Stomach (tissue), 4 donors: ENCODE results near the gene DIPK1C.

Experiments used
- POLR2A ChIP-seq, 4 donors: fragments of 450-650 bp; IDR thresholded peaks; one replicate each; pipeline ENCODE4 v1.6.1; 2016; ENCODE audit warnings: antibody characterized with exemption in 4 of 4, control low read depth in 2 of 4, mild to moderate bottlenecking in 1 of 4, moderate library complexity in 1 of 4
- TF ChIP-seq, protein P1 (sequence below), 7 experiments: fragments of 450-650 bp in 4 of 7; fragments of 200-600 bp in 3 of 7; sonication (generic) in 3 of 7; IDR thresholded peaks; one replicate each; pipeline ENCODE4 v1.5.1; 2016 to 2019; ENCODE audit warnings: antibody characterized with exemption in 7 of 7, control low read depth in 2 of 7, mild to moderate bottlenecking in 1 of 7

GRCh38 chr18:74395648-74396154 lies 61.4 kb downstream of the DIPK1C start:
- TF ChIP-seq, protein P1, sequence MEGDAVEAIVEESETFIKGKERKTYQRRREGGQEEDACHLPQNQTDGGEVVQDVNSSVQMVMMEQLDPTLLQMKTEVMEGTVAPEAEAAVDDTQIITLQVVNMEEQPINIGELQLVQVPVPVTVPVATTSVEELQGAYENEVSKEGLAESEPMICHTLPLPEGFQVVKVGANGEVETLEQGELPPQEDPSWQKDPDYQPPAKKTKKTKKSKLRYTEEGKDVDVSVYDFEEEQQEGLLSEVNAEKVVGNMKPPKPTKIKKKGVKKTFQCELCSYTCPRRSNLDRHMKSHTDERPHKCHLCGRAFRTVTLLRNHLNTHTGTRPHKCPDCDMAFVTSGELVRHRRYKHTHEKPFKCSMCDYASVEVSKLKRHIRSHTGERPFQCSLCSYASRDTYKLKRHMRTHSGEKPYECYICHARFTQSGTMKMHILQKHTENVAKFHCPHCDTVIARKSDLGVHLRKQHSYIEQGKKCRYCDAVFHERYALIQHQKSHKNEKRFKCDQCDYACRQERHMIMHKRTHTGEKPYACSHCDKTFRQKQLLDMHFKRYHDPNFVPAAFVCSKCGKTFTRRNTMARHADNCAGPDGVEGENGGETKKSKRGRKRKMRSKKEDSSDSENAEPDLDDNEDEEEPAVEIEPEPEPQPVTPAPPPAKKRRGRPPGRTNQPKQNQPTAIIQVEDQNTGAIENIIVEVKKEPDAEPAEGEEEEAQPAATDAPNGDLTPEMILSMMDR (IDR thresholded peaks at IDR 0.05), result no peak
- TF ChIP-seq POLR2A (IDR thresholded peaks at IDR 0.05), result no peak
